ENCODE measurements around the gene RAPSN. TPM values are rescaled to one million over a fixed set of nuclear protein-coding genes. Genes with fewer than 3 reads are reported as not detected.
A peak's percentile ranks its signal among the peaks of the same experiment; 100 is the strongest.

The RAPSN gene
- total RNA-seq, 1 experiment from 2014 or later: not detected

DNA sequence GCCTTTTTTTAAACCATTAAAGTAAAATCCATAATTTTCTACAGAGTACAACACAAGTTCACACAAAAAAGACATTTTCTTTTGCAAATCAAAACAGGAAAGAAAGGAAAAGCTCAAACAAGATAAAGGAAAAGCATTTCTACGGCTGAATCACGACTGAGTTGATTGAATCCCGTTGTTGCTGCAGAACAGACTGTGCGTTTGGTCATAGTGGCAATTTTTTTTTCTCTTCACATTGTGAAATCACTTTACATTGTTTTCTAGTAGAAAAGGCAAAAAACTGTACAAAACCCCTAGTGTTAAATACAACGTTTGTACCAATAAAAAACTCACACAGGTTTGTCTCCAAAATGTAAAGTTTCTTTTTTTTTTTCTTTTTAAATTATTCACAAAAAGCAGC, 17.3 kb upstream of the RAPSN start:
- no peak for DNase-seq (ENCODE audit: low read depth)

DNA sequence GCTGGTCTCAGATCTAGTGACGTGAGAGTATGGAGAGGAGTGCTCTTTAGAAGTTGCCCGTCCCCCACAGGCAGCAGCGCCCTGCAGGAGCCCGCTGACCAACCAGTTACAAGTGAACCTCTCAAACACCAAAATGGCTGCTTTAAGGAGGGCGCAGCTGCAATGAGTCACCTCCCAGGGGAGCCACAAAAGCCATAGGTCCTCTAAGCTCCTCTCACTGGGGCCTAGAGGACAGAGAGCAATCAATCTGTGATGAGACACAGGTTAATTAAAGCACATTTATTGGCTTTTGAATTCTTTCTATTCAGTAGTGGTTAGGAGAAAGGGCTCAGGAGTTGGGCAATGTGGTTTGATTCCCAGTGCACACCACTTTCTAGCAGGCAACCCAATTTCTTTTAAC, 15.5 kb upstream of the RAPSN start:
- DNase-seq (ENCODE audit: low read depth): no peak

- DNase-seq (ENCODE audit: low read depth): no peak
Measured at GRCh38 chr11:47461876-47462275, 12.9 kb upstream of the RAPSN start.

GRCh38 chr11:47460571-47461235, 11.8 kb upstream of the RAPSN start:
- no peak for DNase-seq (ENCODE audit: low read depth)

- peak; percentile 86 for DNase-seq (ENCODE audit: low read depth)
Measured at GRCh38 chr11:47454258-47454671, 5.3 kb upstream of the RAPSN start.

DNA sequence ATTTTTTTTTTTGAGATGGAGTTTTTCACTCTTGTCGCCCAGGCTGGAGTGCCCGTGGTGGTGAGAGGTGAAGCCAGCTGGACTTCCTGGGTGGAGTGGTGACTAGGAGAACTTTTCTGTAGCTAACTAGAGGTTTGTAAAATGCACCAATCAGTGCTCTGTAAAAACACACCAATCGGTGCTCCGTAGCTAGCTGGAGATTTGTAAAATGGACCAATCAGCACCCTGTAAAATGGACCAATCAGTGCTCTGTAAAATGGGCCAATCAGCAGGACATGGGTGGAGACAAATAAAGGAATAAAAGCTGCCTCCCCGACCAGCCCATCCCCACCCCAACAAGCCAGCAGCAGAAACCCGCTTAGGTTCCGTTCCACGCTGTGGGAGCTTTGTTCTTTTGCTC, 4.4 kb upstream of the RAPSN start:
- no peak for DNase-seq (ENCODE audit: low read depth)

GRCh38 chr11:47451990-47452389, 3.1 kb upstream of the RAPSN start:
- DNase-seq (ENCODE audit: low read depth): no peak

- no peak for DNase-seq (ENCODE audit: low read depth)
Measured at GRCh38 chr11:47451436-47451835, 2.5 kb upstream of the RAPSN start.

DNA sequence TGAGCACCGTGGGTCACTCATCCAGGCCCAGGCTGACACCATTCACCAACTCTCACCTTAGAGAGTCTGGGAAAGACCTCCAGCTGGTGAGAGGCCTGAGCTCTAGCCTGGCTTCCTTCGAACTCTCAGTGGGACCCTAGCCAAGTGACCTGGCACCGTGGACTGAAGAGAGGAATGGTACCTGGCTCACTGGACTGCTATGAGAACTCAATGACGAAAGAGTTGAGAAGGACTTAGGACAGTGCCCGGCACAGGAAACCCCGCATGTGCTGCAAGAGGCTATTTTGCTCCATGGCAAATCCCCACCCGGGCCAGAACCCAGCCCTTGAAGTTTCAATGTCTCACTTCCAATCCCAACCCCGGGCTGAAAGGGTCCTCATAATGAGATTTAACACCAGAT, 605 bp upstream of the RAPSN start:
- no peak for DNase-seq (ENCODE audit: low read depth)

DNA sequence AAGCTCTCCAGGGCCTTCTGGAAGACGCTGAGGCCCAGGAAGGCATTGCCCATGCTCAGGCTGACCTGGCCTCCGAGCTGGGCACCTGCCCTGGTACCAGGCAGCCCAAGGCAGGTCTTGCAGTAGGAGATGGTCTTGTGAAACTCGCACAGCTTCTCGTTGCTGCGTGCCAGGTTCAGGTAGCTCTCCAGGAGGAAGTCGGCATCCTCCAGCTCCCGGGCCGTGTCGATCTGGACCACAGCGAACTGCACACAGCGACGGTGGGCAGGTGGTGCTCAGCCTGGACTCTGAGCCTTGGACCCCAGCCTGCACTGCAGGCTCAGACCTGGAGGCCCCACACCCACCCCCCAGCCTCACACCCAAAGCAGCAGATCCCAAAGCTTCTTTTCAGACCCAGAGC, 1.0 kb downstream of the RAPSN start:
- DNase-seq (ENCODE audit: low read depth): no peak

- no peak for DNase-seq (ENCODE audit: low read depth)
Measured at GRCh38 chr11:47446833-47447232, 2.1 kb downstream of the RAPSN start.

DNA sequence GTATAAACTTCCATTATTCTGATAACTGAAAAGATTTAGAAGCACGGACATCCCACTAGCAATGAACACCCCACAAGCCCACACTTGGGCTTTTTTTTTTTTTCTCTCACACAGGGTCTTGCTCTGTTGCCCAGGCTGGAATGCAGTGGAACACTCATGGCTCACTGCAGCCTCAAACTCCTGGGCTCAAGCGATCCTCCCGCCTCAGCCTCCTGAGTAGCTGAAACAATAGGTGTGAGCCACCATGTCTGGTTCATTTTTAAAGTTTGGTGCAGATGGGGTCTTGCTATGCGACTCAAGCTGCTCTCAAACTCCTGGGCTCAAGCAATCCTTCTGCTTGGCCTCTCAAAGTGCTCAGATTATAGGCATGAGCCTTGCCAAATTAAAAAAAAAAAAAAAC, 3.1 kb downstream of the RAPSN start:
- DNase-seq (ENCODE audit: low read depth): no peak

DNA sequence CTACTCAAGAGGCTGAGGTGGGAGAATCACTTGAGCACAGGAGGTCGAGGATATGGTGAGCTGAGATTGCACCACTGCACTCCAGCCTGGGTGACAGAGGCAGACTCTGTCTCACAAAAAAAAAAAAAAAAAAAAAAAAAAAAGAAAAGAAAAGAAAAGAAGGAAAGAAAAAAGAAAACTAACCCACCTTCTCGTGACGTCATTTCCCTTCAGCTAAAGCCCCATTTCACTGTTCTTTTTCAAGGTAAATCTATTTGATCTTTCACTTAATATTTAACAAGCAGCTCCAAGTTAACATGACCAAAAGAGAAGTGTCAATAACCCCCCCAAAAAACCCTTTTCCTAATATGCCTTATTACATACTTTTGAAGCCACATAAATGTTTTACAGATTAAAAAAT, 5.1 kb downstream of the RAPSN start:
- no peak for DNase-seq (ENCODE audit: low read depth)

- DNase-seq (ENCODE audit: low read depth): no peak
Measured at GRCh38 chr11:47443028-47443700, 5.8 kb downstream of the RAPSN start.

DNA sequence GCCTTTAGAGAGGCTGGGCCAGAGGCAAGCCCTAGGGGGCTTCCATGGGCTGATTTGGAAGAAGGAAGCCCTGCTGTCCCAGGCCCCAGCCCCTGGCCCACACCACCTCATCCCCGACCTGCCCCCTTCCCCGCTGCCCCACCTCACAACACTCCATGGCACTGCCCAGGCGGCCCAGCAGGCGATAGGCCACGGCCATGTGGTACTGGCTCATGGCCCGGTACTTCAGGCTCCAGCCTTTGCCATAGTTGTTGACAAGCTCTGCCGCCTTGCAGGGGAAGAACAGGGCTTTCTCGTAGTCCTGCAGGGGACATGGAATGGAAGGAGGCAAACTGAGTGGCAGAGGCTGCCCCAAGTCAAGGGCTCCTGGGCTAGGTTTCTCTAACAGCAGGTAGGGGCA, 6.4 kb downstream of the RAPSN start:
- DNase-seq (ENCODE audit: low read depth): no peak

- DNase-seq (ENCODE audit: low read depth): no peak
Measured at GRCh38 chr11:47441421-47441820, 7.5 kb downstream of the RAPSN start.

GRCh38 chr11:47440054-47440476, 8.9 kb downstream of the RAPSN start:
- DNase-seq (ENCODE audit: low read depth): no peak

DNA sequence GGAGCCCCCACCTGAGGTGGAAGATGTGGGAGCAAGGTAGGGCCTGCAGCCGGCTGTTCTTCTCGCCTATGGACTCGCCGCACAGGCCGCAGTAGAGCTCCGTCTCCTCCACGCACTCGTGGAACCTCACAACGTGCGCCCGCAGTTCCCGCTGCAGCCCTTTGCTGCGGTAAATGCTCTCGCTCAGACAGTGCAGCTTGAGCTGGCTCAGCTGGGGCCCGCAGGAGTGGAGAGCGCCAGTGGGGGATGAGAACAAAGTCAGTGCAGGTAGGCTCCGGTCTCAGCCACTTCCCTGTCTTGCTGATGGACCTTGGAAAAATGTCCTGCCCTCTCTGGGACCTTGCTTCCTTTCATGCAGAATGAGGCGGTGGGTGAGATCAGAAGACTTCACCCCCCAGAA, 10.2 kb downstream of the RAPSN start:
- no peak for DNase-seq (ENCODE audit: low read depth)

- no peak for DNase-seq (ENCODE audit: low read depth)
Measured at GRCh38 chr11:47437746-47438418, 11.1 kb downstream of the RAPSN start.

- DNase-seq (ENCODE audit: low read depth): no peak
Measured at GRCh38 chr11:47437218-47437745, 11.7 kb downstream of the RAPSN start.

- DNase-seq (ENCODE audit: low read depth): no peak
Measured at GRCh38 chr11:47436726-47437125, 12.2 kb downstream of the RAPSN start.

GRCh38 chr11:47435687-47436086, 13.2 kb downstream of the RAPSN start:
- DNase-seq (ENCODE audit: low read depth): no peak
